Astrocyte of the spinal cord (primary cell): ENCODE data around the gene KIF15.

ENCODE experiments used
- DNase-seq: peaks from one replicate; pipeline ENCODE4 v3.0.0; 2011; ENCODE audit warnings: low read depth, low spot score
- H3K4me3 ChIP-seq: 2 replicates; pipeline ENCODE4 v1.5.1; 2011; ENCODE audit warnings: low read depth, mild to moderate bottlenecking, low read length, moderate library complexity
- CTCF ChIP-seq: IDR thresholded peaks from 2 replicates; pipeline ENCODE4 v1.5.1; 2012; ENCODE audit warnings: low read depth, mild to moderate bottlenecking, low read length, inconsistent platforms
- in situ Hi-C: cut with HindIII; loops from 2 replicates; pipeline ENCODE4 v1.10.0; 2017; ENCODE audit warnings: low sequenced_read_pairs

KIF15 gene

GRCh38 chr3:44761101-44761423, 532 bp upstream of the KIF15 start:
- DNase-seq, result peak; percentile 1
- no peak for TF ChIP-seq CTCF
- peak overlapping the region; percentile 77 for H3K4me3 ChIP-seq
- in situ Hi-C loops, result no loop called here

- H3K4me3 ChIP-seq, result peak overlapping the region; percentile 77
- no peak for DNase-seq
- TF ChIP-seq CTCF, result no peak
- in situ Hi-C loops, result no loop called here
Measured at GRCh38 chr3:44762170-44762677, 630 bp downstream of the KIF15 start.

- H3K4me3 ChIP-seq, result peak overlapping the region; percentile 77
- in situ Hi-C loops, result no loop called here
- TF ChIP-seq CTCF, result no peak
- DNase-seq, result no peak
Measured at GRCh38 chr3:44762690-44763089, 1.1 kb downstream of the KIF15 start.

GRCh38 chr3:44764248-44764647, 2.7 kb downstream of the KIF15 start:
- H3K4me3 ChIP-seq, result no peak overlapping the region
- DNase-seq, result no peak
- in situ Hi-C loops, result no loop called here
- no peak for TF ChIP-seq CTCF

GRCh38 chr3:44771424-44772098, 10.0 kb downstream of the KIF15 start:
- no peak for TF ChIP-seq CTCF
- no peak overlapping the region for H3K4me3 ChIP-seq
- DNase-seq, result no peak
- in situ Hi-C loops, result no loop called here

GRCh38 chr3:44772099-44772442, 10.5 kb downstream of the KIF15 start:
- H3K4me3 ChIP-seq, result no peak overlapping the region
- in situ Hi-C loops, result no loop called here
- no peak for DNase-seq
- TF ChIP-seq CTCF, result no peak
